C4-2B (cell line): ENCODE results near the gene MYH4.

Experiments used
- H3K27ac ChIP-seq: fragments of 450-650 bp; 2 replicates; pipeline ENCODE4 v1.5.1; 2017
- CTCF ChIP-seq: fragments of 450-650 bp; conservative IDR thresholded peaks from 2 replicates; pipeline ENCODE4 v1.5.1; 2017; ENCODE audit warnings: mild to moderate bottlenecking
- ZFX ChIP-seq: fragments of 450-650 bp; IDR thresholded peaks from 2 replicates; pipeline ENCODE4 v1.6.1; 2017

Gene MYH4

DNA sequence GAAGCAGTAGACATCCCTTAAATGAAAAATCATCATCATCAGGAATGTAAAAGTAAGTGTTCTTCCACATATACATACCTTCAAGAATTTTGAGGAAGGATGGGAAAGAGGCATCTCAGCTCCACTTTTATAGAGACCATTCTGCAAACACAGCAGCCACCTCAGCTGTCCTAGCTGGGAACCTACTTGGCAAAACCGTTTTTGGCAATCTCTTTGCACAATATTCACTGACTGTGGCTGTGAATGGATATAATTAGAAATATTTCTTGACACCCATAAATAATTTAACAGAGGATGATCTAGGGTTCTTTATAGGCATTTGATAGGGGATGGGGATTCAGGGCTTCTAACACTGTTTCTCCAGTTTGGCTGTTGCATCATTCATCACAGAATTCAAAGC is at the start of gene MYH4:
Gene MYH4 (minus strand): TSS at position 101 of the 400 bp plus-strand sequence. CDS start 2,814 bp downstream, outside the sequence.
- TF ChIP-seq ZFX (no peak), CTCF (no peak)
- H3K27ac ChIP-seq: no peak within 1 kb of the TSS

- TF ChIP-seq CTCF (no peak), ZFX (no peak)
- no peak within 1 kb of the TSS for H3K27ac ChIP-seq
Observed at GRCh38 chr17:10518271-10519037, 49.1 kb upstream of the MYH4 start, which contains the start of gene MYH1. MYH1 (minus strand) TSS chr17:10518542; CDS start chr17:10516642, 1,900 bp downstream.

- no peak overlapping the region for H3K27ac ChIP-seq
- TF ChIP-seq CTCF: no peak
- no peak for TF ChIP-seq ZFX
Observed at GRCh38 chr17:10516638-10517037, 47.3 kb upstream of the MYH4 start.

DNA sequence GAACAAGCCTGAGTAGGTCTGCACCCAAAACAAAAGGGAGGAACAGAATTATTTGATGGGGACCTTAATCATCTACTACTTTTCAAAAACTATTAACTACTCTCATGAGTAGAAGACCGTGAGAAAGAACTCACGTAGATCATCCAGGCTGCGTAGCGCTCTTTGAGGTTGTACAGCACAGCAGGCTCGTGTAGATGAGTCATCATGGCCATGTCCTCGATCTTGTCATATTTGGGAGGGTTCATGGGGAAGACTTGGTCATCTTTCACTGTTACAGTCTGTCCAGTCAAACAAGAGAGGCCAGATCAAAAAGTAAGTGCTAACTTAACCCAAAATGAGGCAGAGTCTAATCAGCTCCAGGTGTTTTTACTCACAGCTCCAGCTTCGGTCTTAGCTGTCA is 46.7 kb upstream of the MYH4 start:
- TF ChIP-seq CTCF: no peak
- TF ChIP-seq ZFX: no peak
- no peak overlapping the region for H3K27ac ChIP-seq

DNA sequence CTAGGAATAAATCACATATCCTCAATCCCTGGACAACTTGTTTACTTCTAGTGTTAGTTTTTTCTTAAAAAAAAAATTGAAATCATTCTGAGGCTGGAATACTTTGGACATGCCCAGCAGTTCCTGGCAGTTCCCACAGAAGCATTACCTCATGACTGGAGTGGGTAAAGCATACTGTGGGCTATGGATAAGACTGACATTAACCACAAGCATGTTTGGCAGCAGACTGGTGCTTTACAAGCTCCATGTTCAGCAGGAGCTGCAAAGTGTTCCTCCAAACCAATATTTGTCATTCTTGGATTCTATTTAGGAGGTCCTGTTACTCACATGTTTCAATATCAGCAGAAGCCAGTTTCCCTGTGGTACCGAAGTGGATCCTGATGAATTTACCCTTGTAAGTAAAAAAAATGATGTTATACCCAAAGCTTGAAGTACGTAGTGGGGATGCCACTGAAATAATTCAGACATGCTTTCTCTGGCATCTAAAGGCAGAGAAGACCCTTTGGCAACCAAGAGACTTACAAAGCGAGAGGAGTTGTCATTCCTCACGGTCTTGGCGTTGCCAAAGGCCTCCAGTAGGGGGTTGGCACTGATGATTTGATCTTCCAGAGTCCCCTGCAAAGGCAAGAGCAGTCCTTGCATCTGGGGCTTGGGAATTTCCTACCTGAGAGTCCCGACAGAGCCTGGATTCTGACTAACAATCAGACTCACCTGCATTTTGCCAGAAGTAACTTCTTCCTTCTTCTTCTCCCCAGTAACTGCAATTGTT is 44.1 kb upstream of the MYH4 start:
- no peak overlapping the region for H3K27ac ChIP-seq
- no peak for TF ChIP-seq ZFX
- no peak; the same call in 1 of the 2 replicates for TF ChIP-seq CTCF

GRCh38 chr17:10512856-10513255 is 43.5 kb upstream of the MYH4 start:
- TF ChIP-seq ZFX: no peak
- no peak for TF ChIP-seq CTCF

DNA sequence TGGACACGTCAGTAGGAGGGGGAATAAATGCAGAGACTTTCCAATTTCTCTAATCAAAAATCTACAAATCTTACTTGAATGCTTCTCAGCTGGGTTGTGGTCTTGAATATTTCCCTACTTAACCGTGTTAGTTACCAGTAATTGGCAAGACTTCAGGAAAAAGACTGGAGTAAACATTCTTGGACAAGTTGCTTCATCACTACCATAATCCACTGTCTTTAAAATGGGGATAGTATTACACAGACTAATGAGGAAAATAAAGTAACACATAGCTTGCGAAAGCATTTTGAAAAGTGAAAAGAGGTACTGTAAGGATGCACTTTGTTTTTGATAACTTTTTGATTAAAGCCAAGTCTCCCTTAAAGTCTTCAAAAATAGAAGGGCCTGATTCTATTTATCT is 30.6 kb upstream of the MYH4 start:
- no peak overlapping the region for H3K27ac ChIP-seq
- TF ChIP-seq CTCF: no peak
- no peak for TF ChIP-seq ZFX

More at GRCh38 chr17:10512856-10513255, 43.5 kb upstream of the MYH4 start:
- H3K27ac ChIP-seq: no peak overlapping the region
